Neural cell (in vitro differentiated cells): ENCODE results near the gene C22orf15. TPM values are rescaled to one million over a fixed set of nuclear protein-coding genes. Genes with fewer than 3 reads are reported as not detected.

Experiments used
- H2AFZ ChIP-seq: fragments of 200-600, 300-800 bp; sonication (generic), shearing (Covaris generic); 2 replicates; pipeline ENCODE4 v1.6.0; 2014; ENCODE audit warnings: low read depth, mild to moderate bottlenecking, antibody characterized with exemption, low read length, moderate library complexity
- H3F3A ChIP-seq: fragments of 200-600 bp; shearing (Covaris generic); 2 replicates; pipeline ENCODE4 v1.6.1; 2016; ENCODE audit warnings: mild to moderate bottlenecking, moderate library complexity, mixed read lengths, antibody characterized with exemption, low read length; ENCODE audit not compliant: insufficient read depth, poor library complexity, severe bottlenecking
- H3K27ac ChIP-seq: fragments of 200-600, 300-800 bp; sonication (generic), shearing (Covaris generic); 2 replicates; pipeline ENCODE4 v1.5.1; 2014; ENCODE audit warnings: mild to moderate bottlenecking, low read length, moderate library complexity
- H3K27me3 ChIP-seq: fragments of 300-800, 200-600 bp; sonication (generic), shearing (Covaris generic); 2 replicates; pipeline ENCODE4 v1.6.0; 2014; ENCODE audit warnings: mild to moderate bottlenecking, low read depth, low read length, moderate library complexity; ENCODE audit not compliant: insufficient read depth
- H3K36me3 ChIP-seq: fragments of 300-800, 200-600 bp; sonication (generic), shearing (Covaris generic); 2 replicates; pipeline ENCODE4 v1.5.1; 2014; ENCODE audit warnings: mild to moderate bottlenecking, antibody characterized with exemption, low read length, moderate library complexity; ENCODE audit not compliant: insufficient read depth
- H3K4me2 ChIP-seq: fragments of 300-800, 200-600 bp; sonication (generic), shearing (Covaris generic); 2 replicates; pipeline ENCODE4 v1.6.0; 2014; ENCODE audit warnings: mild to moderate bottlenecking, low read length
- H3K4me3 ChIP-seq: fragments of 300-800, 200-600 bp; sonication (generic), shearing (Covaris generic); 2 replicates; pipeline ENCODE4 v1.5.1; 2014; ENCODE audit warnings: mild to moderate bottlenecking, low read length, moderate library complexity
- H3K79me2 ChIP-seq: fragments of 200-600 bp; shearing (Covaris generic); replicated peaks from 2 replicates; pipeline ENCODE4 v1.6.0; 2014; ENCODE audit warnings: mild to moderate bottlenecking, low read length, moderate library complexity; ENCODE audit not compliant: insufficient read depth
- H3K9ac ChIP-seq: fragments of 300-800, 200-600 bp; sonication (generic), shearing (Covaris generic); 2 replicates; pipeline ENCODE4 v1.6.1; 2016; ENCODE audit warnings: mild to moderate bottlenecking, low read length, mixed read lengths
- H3K9me2 ChIP-seq: fragments of 200-600 bp; shearing (Covaris generic); 2 replicates; pipeline ENCODE4 v1.6.1; 2016; ENCODE audit warnings: mild to moderate bottlenecking, low read length, mixed read lengths; ENCODE audit not compliant: insufficient read depth
- H3K9me3 ChIP-seq: fragments of 200-600, 300-800 bp; sonication (generic), shearing (Covaris generic); 2 replicates; pipeline ENCODE4 v1.6.1; 2016; ENCODE audit warnings: mild to moderate bottlenecking, mixed run types, low read length, moderate library complexity, mixed read lengths
- H4K20me1 ChIP-seq: fragments of 200-600 bp; shearing (Covaris generic); 2 replicates; pipeline ENCODE4 v1.6.1; 2016; ENCODE audit warnings: mild to moderate bottlenecking, mixed run types; ENCODE audit not compliant: insufficient read depth
- EP300 ChIP-seq: fragments of 450-650 bp; conservative IDR thresholded peaks from 2 replicates; pipeline ENCODE4 v1.6.1; 2014; ENCODE audit warnings: antibody characterized with exemption, mild to moderate bottlenecking, moderate library complexity; ENCODE audit not compliant: poor library complexity, severe bottlenecking
- EZH2 ChIP-seq: fragments of 200-600, 300-800 bp; shearing (Covaris generic), sonication (generic); IDR thresholded peaks from 2 replicates; pipeline ENCODE4 v1.6.1; 2014; ENCODE audit warnings: antibody characterized with exemption, low read length, borderline replicate concordance, mild to moderate bottlenecking; ENCODE audit not compliant: insufficient read depth, poor library complexity, severe bottlenecking
- MXI1 ChIP-seq: fragments of 450-650 bp; conservative IDR thresholded peaks from 2 replicates; pipeline ENCODE4 v1.6.1; 2014; ENCODE audit warnings: antibody characterized with exemption, mild to moderate bottlenecking; ENCODE audit not compliant: poor library complexity, severe bottlenecking
- POLR2AphosphoS5 ChIP-seq: IDR thresholded peaks from 2 replicates; pipeline ENCODE4 v1.6.1; 2012
- RAD21 ChIP-seq: fragments of 450-650 bp; conservative IDR thresholded peaks from 2 replicates; pipeline ENCODE4 v1.6.1; 2014; ENCODE audit warnings: antibody characterized with exemption, mild to moderate bottlenecking, moderate library complexity
- SMC3 ChIP-seq: fragments of 450-650 bp; conservative IDR thresholded peaks from 2 replicates; pipeline ENCODE4 v1.6.1; 2014; ENCODE audit warnings: antibody characterized with exemption, mild to moderate bottlenecking, moderate library complexity; ENCODE audit not compliant: poor library complexity
- TAF1 ChIP-seq: IDR thresholded peaks from 2 replicates; pipeline ENCODE4 v1.6.1; 2012; ENCODE audit warnings: low read depth
- polyA plus RNA-seq: library from polyadenylated mRNA; depleted of rRNA; stranded (reverse); fragments of >200 nt; gene quantifications from 2 replicates; pipeline ENCODE4 v1.2.3, GENCODE V29; 2014
- TF ChIP-seq, protein P1 (sequence below): fragments of 450-650 bp; IDR thresholded peaks from 2 replicates; pipeline ENCODE4 v1.5.1; 2014; ENCODE audit warnings: antibody characterized with exemption, mild to moderate bottlenecking, moderate library complexity; ENCODE audit not compliant: poor library complexity, severe bottlenecking
- TF ChIP-seq, protein P2 (sequence below): IDR thresholded peaks from 2 replicates; pipeline ENCODE4 v1.6.1; 2012; ENCODE audit warnings: borderline replicate concordance

The C22orf15 gene
- polyA plus RNA-seq, 1 donor from 2014 or later = not detected

DNA sequence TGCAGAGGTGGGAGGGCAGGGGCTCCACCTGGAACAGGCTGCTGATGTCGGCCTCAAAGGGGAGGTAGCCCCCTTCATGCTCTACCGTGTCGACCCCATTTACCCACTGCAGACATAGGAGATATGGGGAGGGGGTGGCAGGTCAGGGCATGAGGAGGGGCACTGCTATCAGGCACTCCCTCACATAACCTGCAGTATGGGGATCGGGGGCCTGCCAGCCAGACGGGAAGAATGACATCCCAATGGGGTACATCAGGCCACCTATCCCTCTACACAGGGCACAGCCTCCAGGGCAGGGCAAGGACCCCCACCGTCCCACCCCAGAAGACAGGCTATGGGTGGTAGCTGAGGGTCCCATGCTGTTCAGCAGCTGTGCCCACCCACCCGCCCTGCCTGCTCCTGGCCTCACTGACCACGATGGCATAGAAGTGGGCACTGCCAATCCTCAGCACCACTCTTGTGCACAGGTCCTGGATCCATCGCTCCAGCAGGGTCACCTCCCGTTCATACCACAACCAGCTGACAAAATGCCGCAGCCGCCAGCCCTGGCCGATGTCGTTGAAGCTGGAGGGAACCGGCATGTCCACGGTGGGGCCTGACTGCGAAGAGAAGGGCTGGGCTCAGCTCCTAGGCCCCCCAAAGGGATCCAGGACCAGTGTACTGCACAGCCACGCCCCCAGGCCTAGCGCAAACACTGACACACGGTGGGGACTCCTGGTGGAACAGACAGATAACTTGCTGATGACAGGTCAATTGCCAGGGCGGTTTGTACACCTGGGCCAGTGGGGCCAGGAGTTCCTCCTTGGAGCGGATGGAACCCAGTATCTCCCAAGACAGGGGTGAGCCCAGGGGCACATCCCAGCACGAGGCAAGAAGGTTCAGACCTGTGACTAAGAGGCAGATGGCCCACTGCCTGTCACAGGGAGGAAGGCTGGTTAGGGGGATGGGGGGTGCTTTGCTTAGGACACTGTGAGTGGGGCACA lies 47.9 kb upstream of the C22orf15 start:
- Histone ChIP-seq H3K9me3 (no peaks in the 10 kb centered on the region), H3K4me2 (no peak overlapping the region), H3K9ac (no peak overlapping the region), H3F3A (no peaks in the 10 kb centered on the region), H3K4me3 (peak overlapping the region; percentile 97), H3K36me3 (no peaks in the 10 kb centered on the region), H3K9me2 (no peaks in the 10 kb centered on the region), H3K79me2 (peaks cover 9% of the 10 kb centered on the region), H3K27me3 (no peaks in the 10 kb centered on the region), H4K20me1 (no peaks in the 10 kb centered on the region), H3K27ac (no peak overlapping the region), H2AFZ (no peak overlapping the region)
- TF ChIP-seq MXI1 (no peak), EZH2 (no peak), SMC3 (no peak), TAF1 (no peak), POLR2AphosphoS5 (no peak)
- TF ChIP-seq, protein P1, sequence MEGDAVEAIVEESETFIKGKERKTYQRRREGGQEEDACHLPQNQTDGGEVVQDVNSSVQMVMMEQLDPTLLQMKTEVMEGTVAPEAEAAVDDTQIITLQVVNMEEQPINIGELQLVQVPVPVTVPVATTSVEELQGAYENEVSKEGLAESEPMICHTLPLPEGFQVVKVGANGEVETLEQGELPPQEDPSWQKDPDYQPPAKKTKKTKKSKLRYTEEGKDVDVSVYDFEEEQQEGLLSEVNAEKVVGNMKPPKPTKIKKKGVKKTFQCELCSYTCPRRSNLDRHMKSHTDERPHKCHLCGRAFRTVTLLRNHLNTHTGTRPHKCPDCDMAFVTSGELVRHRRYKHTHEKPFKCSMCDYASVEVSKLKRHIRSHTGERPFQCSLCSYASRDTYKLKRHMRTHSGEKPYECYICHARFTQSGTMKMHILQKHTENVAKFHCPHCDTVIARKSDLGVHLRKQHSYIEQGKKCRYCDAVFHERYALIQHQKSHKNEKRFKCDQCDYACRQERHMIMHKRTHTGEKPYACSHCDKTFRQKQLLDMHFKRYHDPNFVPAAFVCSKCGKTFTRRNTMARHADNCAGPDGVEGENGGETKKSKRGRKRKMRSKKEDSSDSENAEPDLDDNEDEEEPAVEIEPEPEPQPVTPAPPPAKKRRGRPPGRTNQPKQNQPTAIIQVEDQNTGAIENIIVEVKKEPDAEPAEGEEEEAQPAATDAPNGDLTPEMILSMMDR = no peak
- TF ChIP-seq, protein P2, sequence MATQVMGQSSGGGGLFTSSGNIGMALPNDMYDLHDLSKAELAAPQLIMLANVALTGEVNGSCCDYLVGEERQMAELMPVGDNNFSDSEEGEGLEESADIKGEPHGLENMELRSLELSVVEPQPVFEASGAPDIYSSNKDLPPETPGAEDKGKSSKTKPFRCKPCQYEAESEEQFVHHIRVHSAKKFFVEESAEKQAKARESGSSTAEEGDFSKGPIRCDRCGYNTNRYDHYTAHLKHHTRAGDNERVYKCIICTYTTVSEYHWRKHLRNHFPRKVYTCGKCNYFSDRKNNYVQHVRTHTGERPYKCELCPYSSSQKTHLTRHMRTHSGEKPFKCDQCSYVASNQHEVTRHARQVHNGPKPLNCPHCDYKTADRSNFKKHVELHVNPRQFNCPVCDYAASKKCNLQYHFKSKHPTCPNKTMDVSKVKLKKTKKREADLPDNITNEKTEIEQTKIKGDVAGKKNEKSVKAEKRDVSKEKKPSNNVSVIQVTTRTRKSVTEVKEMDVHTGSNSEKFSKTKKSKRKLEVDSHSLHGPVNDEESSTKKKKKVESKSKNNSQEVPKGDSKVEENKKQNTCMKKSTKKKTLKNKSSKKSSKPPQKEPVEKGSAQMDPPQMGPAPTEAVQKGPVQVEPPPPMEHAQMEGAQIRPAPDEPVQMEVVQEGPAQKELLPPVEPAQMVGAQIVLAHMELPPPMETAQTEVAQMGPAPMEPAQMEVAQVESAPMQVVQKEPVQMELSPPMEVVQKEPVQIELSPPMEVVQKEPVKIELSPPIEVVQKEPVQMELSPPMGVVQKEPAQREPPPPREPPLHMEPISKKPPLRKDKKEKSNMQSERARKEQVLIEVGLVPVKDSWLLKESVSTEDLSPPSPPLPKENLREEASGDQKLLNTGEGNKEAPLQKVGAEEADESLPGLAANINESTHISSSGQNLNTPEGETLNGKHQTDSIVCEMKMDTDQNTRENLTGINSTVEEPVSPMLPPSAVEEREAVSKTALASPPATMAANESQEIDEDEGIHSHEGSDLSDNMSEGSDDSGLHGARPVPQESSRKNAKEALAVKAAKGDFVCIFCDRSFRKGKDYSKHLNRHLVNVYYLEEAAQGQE = no peak

DNA sequence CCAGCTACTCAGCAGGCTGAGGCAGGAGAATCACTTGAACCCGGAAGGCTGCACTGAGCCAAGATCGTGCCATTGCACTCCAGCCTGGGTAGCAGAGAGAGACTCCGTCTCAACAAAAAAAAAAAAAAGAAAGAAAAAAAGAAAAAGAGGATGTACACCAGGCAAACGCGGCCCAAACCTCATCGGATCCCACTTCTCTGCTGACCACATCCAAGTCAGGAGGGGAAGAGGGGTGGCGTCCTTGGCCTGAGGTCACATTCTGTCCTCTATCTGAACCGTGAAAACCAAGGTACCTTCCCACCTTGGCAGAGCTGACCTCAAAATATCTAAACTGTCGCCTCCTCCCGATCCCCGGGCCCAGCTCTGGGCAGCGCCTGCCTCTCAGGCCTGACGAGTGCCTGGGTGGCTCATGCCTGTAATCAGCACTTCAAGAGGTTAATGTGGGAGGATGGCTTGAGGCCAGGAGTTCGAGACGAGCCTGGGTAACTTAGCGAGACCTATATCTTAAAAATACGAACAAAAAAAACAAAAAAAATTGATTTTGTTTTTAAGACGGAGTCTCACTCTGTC lies 46.9 kb upstream of the C22orf15 start:
- H3K4me2 ChIP-seq = peak overlapping the region; percentile 32

More for the DNA sequence above, 46.9 kb upstream of the C22orf15 start:
- peaks cover 9% of the 10 kb centered on the region for H3K79me2 ChIP-seq
- H3K4me3 ChIP-seq = peak overlapping the region; percentile 97
- no peak overlapping the region for H2AFZ ChIP-seq
- H4K20me1 ChIP-seq = no peaks in the 10 kb centered on the region
- TF ChIP-seq RAD21 (no peak), SMC3 (no peak), EZH2 (no peak), POLR2AphosphoS5 (no peak), MXI1 (no peak), TAF1 (no peak), EP300 (no peak)
- TF ChIP-seq, protein P2 = no peak
- TF ChIP-seq, protein P1 = no peak
- no peaks in the 10 kb centered on the region for H3K36me3 ChIP-seq
- no peak overlapping the region for H3K9ac ChIP-seq
- H3F3A ChIP-seq = no peaks in the 10 kb centered on the region
- H3K9me2 ChIP-seq = no peaks in the 10 kb centered on the region
- no peaks in the 10 kb centered on the region for H3K9me3 ChIP-seq
- no peaks in the 10 kb centered on the region for H3K27me3 ChIP-seq
- no peak overlapping the region for H3K27ac ChIP-seq
